Suppressor macrophage (primary cell): Measurements from ENCODE around the gene AHCYL1.

Experiments
- DNase-seq, 4 experiments: peaks; one replicate each; pipeline ENCODE4 v3.0.0-alpha.2; 2020 to 2022

Gene AHCYL1

GRCh38 chr1:109977225-109977624 lies 7.3 kb upstream of the AHCYL1 start:
- DNase-seq, result no peak

GRCh38 chr1:109977657-109978378 lies 6.7 kb upstream of the AHCYL1 start:
- DNase-seq, result no peak

DNA sequence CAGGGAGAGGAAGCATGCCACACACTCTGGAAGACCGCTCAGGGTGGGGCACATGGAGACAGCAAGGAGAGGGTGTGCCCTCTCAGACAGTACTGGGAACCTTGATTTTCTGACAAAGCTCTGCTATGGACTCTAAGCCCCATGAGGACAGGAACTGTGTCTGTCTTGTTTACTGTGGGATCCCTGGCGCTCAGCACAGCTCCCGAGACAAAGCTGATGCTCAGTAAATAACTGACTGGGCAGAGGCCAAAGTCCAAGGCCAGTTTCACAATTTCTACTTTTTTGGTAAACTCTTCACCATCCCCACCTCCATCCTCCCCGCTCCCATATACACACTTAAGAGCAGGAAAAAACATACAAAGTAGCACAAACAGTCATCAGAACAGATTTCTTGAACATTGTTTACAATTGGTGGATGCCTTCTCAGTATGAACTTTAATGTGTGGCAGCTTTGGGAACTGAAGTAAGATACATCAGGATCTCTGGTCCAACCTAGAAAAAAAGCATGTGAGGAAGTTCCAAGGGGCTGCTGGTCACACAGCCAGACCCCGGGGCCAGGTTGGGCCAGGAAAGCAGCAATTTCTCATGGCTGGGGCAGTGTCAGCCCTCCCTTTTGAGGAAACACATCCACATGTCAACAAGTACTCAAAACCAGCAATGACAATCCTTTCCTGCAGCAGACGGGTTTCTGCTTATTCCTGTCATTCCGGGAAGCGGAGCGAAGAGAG lies 5.6 kb upstream of the AHCYL1 start:
- no peak for DNase-seq

DNA sequence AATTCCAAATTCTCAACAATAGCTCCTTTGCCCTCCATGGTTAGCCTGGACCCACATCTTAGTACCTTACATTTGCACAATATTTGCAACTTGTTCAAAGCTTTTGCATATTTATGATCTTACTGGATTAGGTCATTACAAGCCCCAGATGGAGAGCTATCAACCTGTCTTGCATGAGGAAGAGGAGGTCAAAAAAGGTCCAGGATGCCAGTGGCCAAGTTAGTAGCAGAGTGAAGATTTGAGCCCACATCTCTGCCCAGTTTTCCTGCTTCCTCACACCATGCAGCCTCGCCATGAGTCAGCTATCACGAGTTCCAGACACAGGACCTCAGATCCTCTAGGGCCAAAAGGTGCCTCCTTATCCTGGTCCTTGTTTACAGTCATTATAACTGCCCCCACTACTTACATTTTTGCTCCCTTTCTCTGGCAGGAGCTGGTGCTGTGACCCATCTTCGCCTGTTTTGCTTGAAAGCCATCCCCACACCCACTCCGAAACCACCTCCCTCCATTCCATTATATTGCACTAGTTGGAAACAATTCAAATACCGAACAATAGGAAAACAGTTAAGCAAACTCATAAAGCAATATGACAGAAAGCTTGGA lies 5.0 kb upstream of the AHCYL1 start:
- DNase-seq, result peak; percentile 66 to 82 (median 78)

DNA sequence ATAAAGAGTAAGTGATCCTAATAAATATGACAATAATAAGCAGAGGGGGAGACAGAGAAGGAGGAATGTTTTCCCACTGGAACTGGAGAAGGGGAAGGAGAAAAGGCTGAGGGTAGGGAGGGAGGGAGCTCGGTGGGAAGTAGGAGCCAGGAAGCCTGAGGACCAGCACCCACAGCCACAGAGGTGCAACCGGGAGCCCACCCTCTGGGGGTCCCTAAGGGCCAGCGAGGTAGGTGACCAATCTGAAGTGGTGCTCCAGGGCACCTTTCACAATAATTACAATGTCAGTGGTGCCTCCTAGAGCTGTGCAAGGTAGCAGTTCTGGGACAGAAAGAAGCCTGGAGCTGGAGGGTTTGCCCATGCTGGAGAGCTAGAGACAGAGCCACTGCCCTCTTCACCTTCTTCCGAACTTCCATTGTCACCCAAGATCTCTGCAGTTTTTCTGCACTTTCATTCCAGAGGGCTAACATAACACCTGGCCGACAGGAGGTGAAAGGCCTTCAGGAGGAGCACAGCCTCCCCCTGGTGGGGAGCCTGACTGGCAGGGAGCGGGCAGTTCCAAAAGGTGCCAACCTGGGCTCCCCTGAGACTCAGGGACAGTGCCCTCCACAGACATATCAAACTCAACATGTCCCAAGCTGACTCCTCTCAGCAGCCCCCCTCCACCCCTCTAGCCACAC lies 4.1 kb upstream of the AHCYL1 start:
- peak in 1 of 4 experiments; percentile 31 for DNase-seq

- DNase-seq, result peak in 1 of 4 experiments; percentile 25
These were observed 3.6 kb upstream of the AHCYL1 start for GRCh38 chr1:109981004-109981335.

GRCh38 chr1:109983380-109984189 lies 980 bp upstream of the AHCYL1 start:
- peak in 2 of 4 experiments; percentile 33 to 40 for DNase-seq

DNA sequence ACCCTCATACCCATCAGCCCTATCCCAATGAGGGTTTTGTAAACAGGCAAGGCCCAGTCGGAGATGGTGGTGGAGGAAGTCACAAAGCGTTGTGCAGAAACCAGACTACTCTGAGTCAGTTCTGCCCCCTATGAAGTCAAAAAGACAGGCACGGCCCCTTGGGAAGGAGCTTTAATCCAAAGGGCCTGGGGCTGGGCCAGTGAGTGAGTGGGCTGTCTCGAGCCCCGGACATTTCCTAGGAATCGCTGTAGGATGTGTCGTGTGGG lies 442 bp upstream of the AHCYL1 start:
- peak; percentile 44 to 56 (median 50) for DNase-seq

GRCh38 chr1:109985247-109986053 lies 885 bp downstream of the AHCYL1 start:
- DNase-seq, result peak in 2 of 4 experiments; percentile 15 to 25

DNA sequence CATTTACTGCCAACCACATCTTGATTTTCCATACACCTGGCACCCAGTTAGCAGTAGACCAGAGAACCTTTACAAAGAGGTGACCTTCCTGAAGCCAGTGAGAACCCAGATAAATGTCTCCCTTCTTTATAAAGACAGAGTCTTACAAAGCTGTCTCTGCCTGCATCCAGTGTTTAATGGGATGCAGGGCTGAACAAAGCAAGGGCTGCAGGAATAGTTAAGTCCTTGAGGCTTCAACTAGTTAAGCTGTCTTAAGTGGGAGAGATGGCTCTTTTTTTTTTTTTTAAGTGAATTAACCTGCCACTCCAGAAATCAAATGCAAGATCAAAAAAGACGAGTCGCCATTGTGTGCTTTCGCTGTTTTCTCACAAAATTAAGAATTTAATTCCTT lies 1.5 kb downstream of the AHCYL1 start:
- DNase-seq, result no peak

DNA sequence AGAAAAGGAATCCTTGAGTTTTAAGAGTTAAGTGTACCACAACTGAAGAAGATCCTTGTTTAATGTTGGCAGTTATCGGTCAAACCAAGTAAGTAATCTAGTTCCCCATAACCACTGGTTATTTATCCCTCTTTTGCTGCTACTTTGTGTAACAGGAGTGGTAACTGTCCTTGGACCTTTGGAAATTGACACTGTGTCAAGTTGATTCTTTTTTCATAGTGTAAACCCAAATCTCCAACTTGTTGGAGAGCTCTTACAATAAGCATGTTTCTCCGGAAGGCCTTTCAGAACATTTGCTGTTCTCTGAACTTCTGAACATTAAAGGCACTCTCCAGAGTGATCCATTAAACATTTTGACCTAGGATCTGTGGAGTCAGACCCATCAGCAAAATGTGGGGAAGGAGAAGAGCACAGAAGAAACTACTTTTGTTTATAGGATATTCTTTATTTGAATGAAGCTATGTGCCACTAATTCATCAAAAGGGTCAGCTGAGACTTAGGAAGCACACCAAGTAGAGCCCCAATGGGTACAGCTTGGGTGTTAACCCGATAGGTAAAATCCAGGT lies 3.9 kb downstream of the AHCYL1 start:
- DNase-seq, result no peak

DNA sequence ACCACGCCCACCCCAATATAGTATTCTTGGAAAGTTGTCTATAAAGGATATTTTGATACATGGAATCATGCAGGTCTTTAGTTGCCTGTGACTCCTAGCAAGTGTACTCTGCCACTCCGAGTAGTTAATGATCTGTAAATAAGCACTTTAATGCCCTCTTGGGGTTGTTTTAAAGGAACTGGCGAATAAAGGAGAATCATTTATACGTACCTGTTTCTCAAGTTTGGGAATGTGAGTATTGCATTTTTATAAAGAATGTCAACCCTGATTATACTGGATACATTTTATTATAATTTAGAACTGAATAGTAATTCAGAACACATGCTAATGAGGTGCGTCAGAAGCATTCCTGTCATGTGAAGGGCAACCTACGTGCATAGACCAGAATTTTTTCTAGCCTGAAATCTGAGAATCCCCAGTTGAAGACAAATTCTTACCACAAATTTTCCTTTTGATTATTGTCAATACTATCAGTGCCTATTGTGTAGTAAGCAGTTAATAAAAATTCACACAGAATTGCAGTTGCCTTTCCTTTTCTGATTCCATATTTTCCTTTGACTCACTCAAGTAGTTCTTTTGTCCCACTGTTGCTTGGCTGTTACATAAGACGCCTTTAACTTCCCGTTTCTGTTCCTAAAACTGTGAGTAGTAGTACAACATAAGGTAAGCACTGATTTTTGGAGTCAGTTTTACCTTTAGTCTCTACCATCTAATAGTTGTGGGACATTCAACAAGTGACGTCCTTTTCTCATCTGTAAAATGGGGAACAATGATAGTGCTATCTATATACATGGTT lies 5.1 kb downstream of the AHCYL1 start:
- DNase-seq, result peak; percentile 51 to 78 (median 64)

DNA sequence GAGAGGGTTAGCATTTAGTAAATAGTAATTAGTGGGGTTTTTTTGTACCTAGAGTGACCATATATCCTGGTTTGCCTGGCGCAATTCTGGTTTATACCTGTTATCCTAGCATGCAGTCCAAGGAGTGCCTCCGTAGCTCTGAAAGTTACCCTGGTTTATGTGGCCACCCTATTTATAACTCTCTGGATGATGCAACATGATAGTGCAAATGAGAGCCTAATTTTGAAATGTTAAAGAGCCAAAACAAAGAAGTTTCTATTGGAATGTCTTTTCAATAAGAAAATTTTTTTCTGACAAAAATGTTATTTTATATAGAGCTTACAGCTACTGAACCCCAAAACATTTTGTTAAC lies 5.7 kb downstream of the AHCYL1 start:
- peak in 1 of 4 experiments; percentile 30 for DNase-seq

DNA sequence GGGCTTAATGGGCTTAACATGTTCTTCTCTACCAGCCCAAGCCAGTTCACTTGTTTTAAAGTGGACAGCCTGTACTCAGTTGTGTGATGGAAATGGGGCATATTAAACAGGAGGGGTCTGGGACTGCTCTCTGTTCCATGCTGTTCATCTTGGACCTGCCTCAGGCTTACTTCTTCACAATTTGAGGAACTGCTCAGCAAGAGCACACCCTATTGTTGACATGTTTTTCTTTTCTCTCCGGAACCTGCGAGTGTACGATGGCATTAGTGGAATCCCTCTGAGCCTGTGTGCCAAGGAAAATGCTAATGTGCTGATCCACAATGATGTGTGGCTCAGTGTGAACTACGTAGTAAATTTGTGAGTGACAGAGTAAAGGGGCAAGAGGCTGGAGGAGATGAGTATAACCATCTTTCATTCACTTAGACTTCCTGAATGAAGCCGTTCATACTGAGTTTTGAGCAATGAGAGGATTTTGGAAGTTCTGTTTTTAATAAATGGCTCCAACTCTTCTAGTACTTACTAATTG lies 6.9 kb downstream of the AHCYL1 start:
- DNase-seq, result no peak

GRCh38 chr1:109993885-109994284 lies 9.3 kb downstream of the AHCYL1 start:
- no peak for DNase-seq

DNA sequence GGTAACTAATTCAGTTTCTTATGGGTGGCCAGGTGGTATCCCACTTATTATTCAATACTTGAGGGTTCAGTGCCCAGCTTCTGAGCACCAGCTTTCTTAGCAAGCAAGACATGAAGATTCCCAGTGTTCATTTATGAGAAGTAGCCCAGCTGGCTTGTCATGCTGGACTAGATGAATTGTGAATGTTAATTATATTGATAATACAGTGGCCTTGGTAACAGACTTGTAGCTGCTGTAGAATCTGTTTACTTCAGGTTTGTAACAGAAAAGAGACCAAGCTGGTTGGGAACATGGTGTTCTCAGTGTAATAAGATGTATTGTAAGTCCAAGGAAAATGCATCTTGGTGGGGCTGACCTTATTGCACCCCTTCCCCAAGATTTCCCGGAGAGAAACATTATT lies 10.1 kb downstream of the AHCYL1 start:
- DNase-seq, result no peak

- no peak for DNase-seq
These were observed 11.0 kb downstream of the AHCYL1 start for GRCh38 chr1:109995536-109995935.

DNA sequence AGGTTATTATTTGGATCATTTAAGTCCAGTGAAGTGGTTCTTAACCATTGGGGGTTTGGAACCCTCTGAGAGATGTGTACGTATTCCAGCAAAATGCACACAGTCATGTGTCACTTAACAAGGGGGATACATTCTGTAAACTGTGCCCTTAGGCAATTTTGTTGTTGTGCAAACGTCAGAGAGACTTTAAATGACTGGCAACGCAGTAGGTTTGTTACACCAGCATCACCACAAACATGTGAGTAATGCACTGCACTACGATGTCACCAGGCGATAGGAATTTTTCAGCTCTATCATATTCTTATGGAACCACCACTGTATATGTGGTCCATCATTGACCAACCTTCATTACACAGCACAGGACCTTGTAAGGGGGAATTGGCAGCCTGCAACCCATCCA lies 11.9 kb downstream of the AHCYL1 start:
- DNase-seq, result peak in 1 of 4 experiments; percentile 26

GRCh38 chr1:109997204-109997866 lies 12.8 kb downstream of the AHCYL1 start:
- DNase-seq, result no peak

GRCh38 chr1:109997867-109998229 lies 13.3 kb downstream of the AHCYL1 start:
- no peak for DNase-seq
